Breast epithelium (tissue), 4 donors: ENCODE measurements around the gene APAF1. TPM values are rescaled to one million over a fixed set of nuclear protein-coding genes. Genes with fewer than 3 reads are reported as not detected.

ENCODE experiments used
- DNase-seq, 2 donors: peaks; one replicate each; pipeline ENCODE4 v3.0.0-alpha.2; 2019; ENCODE audit warnings: low spot score in 2 of 2
- H3K27ac ChIP-seq, 2 donors: fragments of 200-600 bp; sonication (generic) in 1 of 2; one replicate each; pipeline ENCODE4 v1.5.1; 2016 to 2019; ENCODE audit warnings: mild to moderate bottlenecking in 1 of 2
- H3K27me3 ChIP-seq, 2 donors: fragments of 200-600 bp; sonication (generic) in 1 of 2; one replicate each; pipeline versions ENCODE4 v1.5.1 to v1.6.0; 2017 to 2019; ENCODE audit warnings: control low read depth in 1 of 2, mild to moderate bottlenecking in 1 of 2
- H3K36me3 ChIP-seq: fragments of 200-600 bp; one replicate; pipeline ENCODE4 v1.5.1; 2019
- H3K4me1 ChIP-seq, 2 donors: fragments of 200-600 bp; sonication (generic); one replicate each; pipeline ENCODE4 v1.5.1; 2016 to 2019; ENCODE audit warnings: control low read depth in 1 of 2
- H3K4me3 ChIP-seq, 3 donors: fragments of 200-600 bp; sonication (generic); 1 replicate in 2 of 3; 2 replicates in 1 of 3; pipeline ENCODE4 v1.5.1; 2016 to 2019; ENCODE audit warnings: mild to moderate bottlenecking in 3 of 3, moderate library complexity in 2 of 3
- H3K9me3 ChIP-seq, 2 donors: fragments of 200-600 bp; sonication (generic) in 1 of 2; one replicate each; pipeline ENCODE4 v1.5.1; 2016 to 2019; ENCODE audit warnings: control low read depth in 1 of 2
- CTCF ChIP-seq, 3 donors: fragments of 450-650 bp; IDR thresholded peaks; one replicate each; pipeline ENCODE4 v1.5.1; 2016 to 2017; ENCODE audit warnings: antibody characterized with exemption in 3 of 3, mild to moderate bottlenecking in 3 of 3, moderate library complexity in 3 of 3
- POLR2A ChIP-seq: fragments of 450-650 bp; IDR thresholded peaks from one replicate; pipeline ENCODE4 v1.6.1; 2016; ENCODE audit warnings: antibody characterized with exemption, mild to moderate bottlenecking, moderate library complexity
- POLR2AphosphoS5 ChIP-seq, 3 donors: sonication (generic); formaldehyde crosslinking; IDR thresholded peaks; one replicate each; pipeline ENCODE4 v1.6.1; 2017; ENCODE audit warnings: antibody characterized with exemption in 3 of 3
- intact Hi-C: fragments of 100-400 bp; cut with DNase I; formaldehyde crosslinking; loops from one replicate; pipeline ENCODE4 v1.15.1; 2023; ENCODE audit warnings: low total_unique reads
- total RNA-seq, 3 donors: library from RNA; depleted of rRNA; stranded (reverse); fragments of >200 nt; gene quantifications; one replicate each; pipeline ENCODE4 v1.1.0, GENCODE V29; 2016

Gene APAF1
- total RNA-seq, 3 donors from 2014 or later = 10.1 to 18.1 (median 16.4) TPM

- intact Hi-C loops = no loop called here
- Histone ChIP-seq H3K27me3 (no peaks in the 10 kb centered on the region), H3K4me3 (no peak overlapping the region), H3K27ac (no peak overlapping the region), H3K9me3 (no peaks in the 10 kb centered on the region), H3K36me3 (no peaks in the 10 kb centered on the region), H3K4me1 (no peaks in the 10 kb centered on the region)
- no peak for DNase-seq
- no peak for TF ChIP-seq POLR2AphosphoS5 (IDR thresholded peaks at IDR 0.05)
- no peak for TF ChIP-seq POLR2A
- TF ChIP-seq CTCF (IDR thresholded peaks at IDR 0.05) = no peak
Observed at GRCh38 chr12:98721204-98721702, 76.2 kb downstream of the APAF1 start.

- intact Hi-C loops = loop anchor here (5.0 kb wide), 1 partner anchor 302 kb away; no protein-coding TSS in a partner anchor
- Histone ChIP-seq H3K9me3 (no peaks in the 10 kb centered on the region), H3K4me1 (no peaks in the 10 kb centered on the region), H3K36me3 (no peaks in the 10 kb centered on the region), H3K4me3 (no peak overlapping the region), H3K27ac (no peak overlapping the region), H3K27me3 (no peaks in the 10 kb centered on the region)
- no peak for TF ChIP-seq POLR2A
- TF ChIP-seq CTCF (IDR thresholded peaks at IDR 0.05) = no peak
- no peak for TF ChIP-seq POLR2AphosphoS5 (IDR thresholded peaks at IDR 0.05)
- DNase-seq = no peak
Observed at GRCh38 chr12:98724384-98725155, 79.5 kb downstream of the APAF1 start.

GRCh38 chr12:98725476-98726247 is 80.6 kb downstream of the APAF1 start:
- no peak overlapping the region for H3K27ac ChIP-seq
- intact Hi-C loops = loop anchor here (5.0 kb wide), 1 partner anchor 303 kb away; no protein-coding TSS in a partner anchor
- H3K4me3 ChIP-seq = no peak overlapping the region
- no peaks in the 10 kb centered on the region for H3K36me3 ChIP-seq
- H3K27me3 ChIP-seq = no peaks in the 10 kb centered on the region
- no peaks in the 10 kb centered on the region for H3K9me3 ChIP-seq
- H3K4me1 ChIP-seq = no peaks in the 10 kb centered on the region
- no peak for DNase-seq
- no peak for TF ChIP-seq POLR2AphosphoS5 (IDR thresholded peaks at IDR 0.05)
- TF ChIP-seq CTCF (IDR thresholded peaks at IDR 0.05) = no peak
- TF ChIP-seq POLR2A = no peak

GRCh38 chr12:98727196-98727595 is 82.1 kb downstream of the APAF1 start:
- no peak for DNase-seq
- Histone ChIP-seq H3K9me3 (no peaks in the 10 kb centered on the region), H3K4me3 (no peak overlapping the region), H3K36me3 (no peaks in the 10 kb centered on the region), H3K27ac (no peak overlapping the region), H3K27me3 (no peaks in the 10 kb centered on the region), H3K4me1 (no peaks in the 10 kb centered on the region)
- intact Hi-C loops = loop anchor here (5.0 kb wide), 1 partner anchor 305 kb away; no protein-coding TSS in a partner anchor
- TF ChIP-seq CTCF (IDR thresholded peaks at IDR 0.05) = no peak
- TF ChIP-seq POLR2A = no peak
- no peak for TF ChIP-seq POLR2AphosphoS5 (IDR thresholded peaks at IDR 0.05)

- Histone ChIP-seq H3K4me3 (no peak overlapping the region), H3K36me3 (no peaks in the 10 kb centered on the region), H3K27me3 (no peaks in the 10 kb centered on the region), H3K4me1 (no peaks in the 10 kb centered on the region), H3K27ac (no peak overlapping the region), H3K9me3 (no peaks in the 10 kb centered on the region)
- intact Hi-C loops = no loop called here
- no peak for DNase-seq
- TF ChIP-seq POLR2A (no peak), CTCF (IDR thresholded peaks at IDR 0.05) (no peak)
Observed at GRCh38 chr12:98730412-98730811, 85.3 kb downstream of the APAF1 start.
